ENCODE data around the gene ULBP3. TPM values are rescaled to one million over a fixed set of nuclear protein-coding genes. Genes with fewer than 3 reads are reported as not detected.

Gene ULBP3
- total RNA-seq, 1 donor from 2014 or later = 3.9 TPM

GRCh38 chr6:150043096-150043495 lies 25.8 kb downstream of the ULBP3 start:
- TF ChIP-seq CTCF (IDR thresholded peaks at IDR 0.05) (no peak), EZH2 (IDR thresholded peaks at IDR 0.05) (no peak)
- Mint-ChIP-seq H3K36me3 (no peaks in the 10 kb centered on the region), H3K9me3 (peaks cover 6% of the 10 kb centered on the region), H3K27ac (no peak overlapping the region), H3K27me3 (ENCODE audit: insufficient read depth, low read depth) (peaks cover 37% of the 10 kb centered on the region), H3K4me1 (peaks cover 22% of the 10 kb centered on the region), H3K4me3 (no peak overlapping the region)
- Histone ChIP-seq H3K36me3 (no peaks in the 10 kb centered on the region), H3K4me3 (no peak overlapping the region), H3F3A (ENCODE audit: low read depth) (no peaks in the 10 kb centered on the region), H3K9me3 (ENCODE audit: low read depth) (no peaks in the 10 kb centered on the region), H2AFZ (replicated peaks) (no peak overlapping the region), H3K4me2 (no peak overlapping the region), H3K9ac (no peak overlapping the region), H3K27ac (no peak overlapping the region), H4K20me1 (ENCODE audit: low read depth) (no peaks in the 10 kb centered on the region), H3K27me3 (peaks cover 59% of the 10 kb centered on the region), H3K79me2 (ENCODE audit: low read depth) (no peaks in the 10 kb centered on the region), H3K4me1 (no peaks in the 10 kb centered on the region)
- DNase-seq (ENCODE audit: low spot score) = no peak

DNA sequence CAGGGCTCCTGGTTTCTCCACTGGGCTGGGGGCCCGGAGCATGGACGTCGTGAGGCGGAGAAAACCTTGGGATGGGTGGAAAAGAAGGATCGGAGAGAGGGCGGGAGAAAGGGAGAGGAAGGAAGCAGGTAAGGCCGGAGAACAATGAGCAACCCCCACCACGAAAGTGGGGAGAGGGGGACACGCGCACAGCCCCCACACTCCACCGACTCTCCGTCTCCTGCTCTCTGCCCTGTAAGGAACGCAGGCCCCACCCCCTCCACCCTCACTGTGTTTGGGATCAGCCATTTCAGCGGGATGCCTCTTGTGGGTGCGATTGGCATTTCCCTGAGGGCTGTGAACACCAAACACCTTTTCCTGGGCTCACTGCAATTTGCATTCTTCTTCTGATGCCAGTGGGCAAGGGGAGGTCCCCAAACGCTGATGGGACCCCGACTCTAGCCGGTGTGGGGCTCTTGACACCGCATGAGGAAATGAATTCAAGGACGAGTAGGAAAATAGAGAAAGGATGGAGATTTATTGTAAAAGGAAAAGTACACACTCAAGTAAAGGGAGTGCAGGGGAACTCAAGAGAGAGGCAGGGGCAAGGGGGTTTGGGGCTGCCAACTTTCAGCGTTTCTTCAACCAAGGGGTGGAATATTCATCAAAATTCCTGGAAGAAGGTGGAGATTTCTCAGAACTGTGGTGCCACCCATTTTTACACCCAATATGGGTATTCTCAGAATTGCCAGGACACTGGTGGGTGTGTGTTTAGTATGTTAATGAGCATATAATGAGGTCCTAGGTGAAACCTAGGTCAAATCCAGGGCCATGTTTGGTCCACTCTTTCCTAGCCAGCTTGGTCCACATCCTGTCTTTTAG lies 30.5 kb downstream of the ULBP3 start:
- Mint-ChIP-seq H3K27ac (no peak overlapping the region), H3K36me3 (no peaks in the 10 kb centered on the region), H3K27me3 (ENCODE audit: insufficient read depth, low read depth) (peaks cover 65% of the 10 kb centered on the region), H3K4me1 (peaks cover 16% of the 10 kb centered on the region), H3K4me3 (peak overlapping the region; percentile 78), H3K9me3 (peaks cover 11% of the 10 kb centered on the region)
- peaks cover 96% of the 10 kb centered on the region for H3K27me3 ChIP-seq
- H3K9ac ChIP-seq = no peak overlapping the region
- H3K4me3 ChIP-seq = peak overlapping the region; percentile 28
- peak overlapping the region; percentile 72 for H3K4me2 ChIP-seq
- H3K79me2 ChIP-seq (ENCODE audit: low read depth) = no peaks in the 10 kb centered on the region
- H3K27ac ChIP-seq = no peak overlapping the region
- no peaks in the 10 kb centered on the region for H3F3A ChIP-seq (ENCODE audit: low read depth)
- H3K9me3 ChIP-seq (ENCODE audit: low read depth) = no peaks in the 10 kb centered on the region
- no peak for TF ChIP-seq CTCF (IDR thresholded peaks at IDR 0.05)
- TF ChIP-seq EZH2 (IDR thresholded peaks at IDR 0.05) = peak; percentile 75
- peak; percentile 58 for TF ChIP-seq EZH2phosphoT487 (IDR thresholded peaks at IDR 0.05)
- peaks cover 8% of the 10 kb centered on the region for H4K20me1 ChIP-seq (ENCODE audit: low read depth)
- H3K4me1 ChIP-seq = peaks cover 4% of the 10 kb centered on the region
- H3K36me3 ChIP-seq = no peaks in the 10 kb centered on the region
- peak overlapping the region; percentile 81 for H2AFZ ChIP-seq (replicated peaks)
- peak; percentile 29 for DNase-seq (ENCODE audit: low spot score)

GRCh38 chr6:150037526-150038201 lies 31.3 kb downstream of the ULBP3 start:
- Histone ChIP-seq H3K9ac (no peak overlapping the region), H4K20me1 (ENCODE audit: low read depth) (peaks cover 8% of the 10 kb centered on the region), H3K4me3 (peak overlapping the region; percentile 28), H3K27ac (no peak overlapping the region), H2AFZ (replicated peaks) (peak overlapping the region; percentile 81), H3F3A (ENCODE audit: low read depth) (no peaks in the 10 kb centered on the region), H3K79me2 (ENCODE audit: low read depth) (no peaks in the 10 kb centered on the region), H3K4me1 (peaks cover 4% of the 10 kb centered on the region), H3K9me3 (ENCODE audit: low read depth) (no peaks in the 10 kb centered on the region), H3K27me3 (peaks cover 97% of the 10 kb centered on the region), H3K4me2 (peak overlapping the region; percentile 72), H3K36me3 (no peaks in the 10 kb centered on the region)
- peaks cover 11% of the 10 kb centered on the region for H3K9me3 Mint-ChIP-seq
- peaks cover 73% of the 10 kb centered on the region for H3K27me3 Mint-ChIP-seq (ENCODE audit: insufficient read depth, low read depth)
- TF ChIP-seq EZH2 (IDR thresholded peaks at IDR 0.05) (peak; percentile 97), CTCF (IDR thresholded peaks at IDR 0.05) (no peak), EZH2phosphoT487 (IDR thresholded peaks at IDR 0.05) (peak; percentile 89)
- H3K4me1 Mint-ChIP-seq = peaks cover 16% of the 10 kb centered on the region
- H3K27ac Mint-ChIP-seq = no peak overlapping the region
- no peaks in the 10 kb centered on the region for H3K36me3 Mint-ChIP-seq
- peak overlapping the region; percentile 71 for H3K4me3 Mint-ChIP-seq
- DNase-seq (ENCODE audit: low spot score) = peak; percentile 40
